Skeletal muscle cell (primary cell): Measurements from ENCODE around the gene ST3GAL6.
"Not testable (repeated sequence)": the region's sequence is repeated elsewhere in the genome, so short reads cannot be mapped to it uniquely, and the experiment has no call there.

Source experiments
- DNase-seq: peaks from one replicate; pipeline ENCODE4 v3.0.0-alpha.2; 2010; ENCODE audit warnings: low read depth
- H3K4me3 ChIP-seq: 2 replicates; pipeline ENCODE4 v1.5.1; 2011; ENCODE audit warnings: low read depth, mild to moderate bottlenecking, control low read depth, low read length, moderate library complexity

The ST3GAL6 gene

GRCh38 chr3:98824256-98824655, 61.1 kb downstream of the ST3GAL6 start:
- H3K4me3 ChIP-seq = no peak overlapping the region
- DNase-seq = no peak

DNA sequence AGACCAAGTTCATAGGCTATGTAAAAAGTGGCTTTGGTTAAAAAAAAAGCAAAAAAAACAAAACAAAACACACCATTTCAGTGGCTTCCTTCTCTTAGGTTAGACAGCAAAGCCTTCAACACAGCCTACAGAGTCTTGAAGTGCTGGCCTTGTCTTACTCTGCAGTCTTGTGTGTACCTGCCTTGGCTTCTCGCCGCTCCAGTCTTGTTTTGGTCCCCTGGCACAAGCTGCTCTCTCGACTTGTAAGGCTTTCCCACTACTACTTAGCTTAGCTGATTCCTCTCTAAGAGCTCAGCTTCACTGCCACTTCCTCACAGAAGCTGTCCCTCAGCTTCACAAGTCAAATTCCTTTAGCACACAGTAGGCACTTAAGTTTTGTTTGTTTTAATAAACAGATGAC, 63.0 kb downstream of the ST3GAL6 start:
- DNase-seq = no peak
- no peak overlapping the region for H3K4me3 ChIP-seq

- no peak overlapping the region for H3K4me3 ChIP-seq
- no peak for DNase-seq
Measured at GRCh38 chr3:98827221-98827920, 64.2 kb downstream of the ST3GAL6 start.

DNA sequence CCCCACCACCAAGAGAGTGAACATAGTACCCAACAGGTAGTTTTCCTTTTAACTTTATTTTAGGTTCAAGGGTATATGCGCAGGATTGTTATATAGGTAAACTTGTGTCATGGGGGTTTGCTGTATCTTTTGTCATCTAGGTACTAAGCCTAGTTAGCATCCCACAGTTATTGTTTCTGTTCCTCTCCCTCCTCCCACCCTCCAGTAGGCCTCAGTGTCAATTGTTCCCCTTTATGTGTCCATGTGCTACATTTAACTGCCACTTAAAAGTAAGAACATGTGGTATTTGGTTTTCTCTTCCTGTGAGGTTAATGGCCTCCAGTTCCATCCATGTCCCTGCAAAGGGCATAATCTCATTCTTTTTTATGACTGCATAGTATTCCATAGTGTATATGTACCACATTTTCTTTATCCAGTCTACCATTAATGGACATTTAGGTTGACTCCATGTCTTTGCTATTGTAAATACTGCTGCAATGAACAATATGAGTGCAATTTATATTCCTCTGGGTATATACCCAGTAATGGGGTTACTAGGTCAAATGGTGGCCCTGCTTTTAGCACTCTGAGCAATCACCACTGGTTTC, 66.2 kb downstream of the ST3GAL6 start:
- DNase-seq = no peak
- no peak overlapping the region for H3K4me3 ChIP-seq

DNA sequence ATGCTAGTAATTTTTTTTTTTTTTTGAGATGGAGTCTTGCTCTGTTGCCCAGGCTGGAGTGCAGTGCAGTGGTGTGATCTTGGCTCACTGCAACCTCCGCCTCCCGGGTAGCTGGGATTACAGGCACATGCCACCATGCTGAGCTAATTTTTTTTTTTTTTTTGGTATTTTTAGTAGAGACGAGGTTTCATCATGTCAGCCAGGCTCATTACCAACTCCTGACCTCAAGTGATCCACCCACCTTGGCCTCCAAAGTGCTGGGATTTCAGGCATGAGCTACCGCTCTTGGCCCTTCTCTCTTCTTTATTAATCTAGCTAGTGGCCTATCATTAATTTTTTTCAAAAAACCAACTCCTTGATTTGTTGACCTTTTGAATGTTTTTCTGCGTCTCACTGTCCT, 67.9 kb downstream of the ST3GAL6 start:
- H3K4me3 ChIP-seq = not testable (repeated sequence)

GRCh38 chr3:98839846-98840245, 76.7 kb downstream of the ST3GAL6 start:
- DNase-seq = no peak

More for the DNA sequence above, 67.9 kb downstream of the ST3GAL6 start:
- DNase-seq = not testable (repeated sequence)

DNA sequence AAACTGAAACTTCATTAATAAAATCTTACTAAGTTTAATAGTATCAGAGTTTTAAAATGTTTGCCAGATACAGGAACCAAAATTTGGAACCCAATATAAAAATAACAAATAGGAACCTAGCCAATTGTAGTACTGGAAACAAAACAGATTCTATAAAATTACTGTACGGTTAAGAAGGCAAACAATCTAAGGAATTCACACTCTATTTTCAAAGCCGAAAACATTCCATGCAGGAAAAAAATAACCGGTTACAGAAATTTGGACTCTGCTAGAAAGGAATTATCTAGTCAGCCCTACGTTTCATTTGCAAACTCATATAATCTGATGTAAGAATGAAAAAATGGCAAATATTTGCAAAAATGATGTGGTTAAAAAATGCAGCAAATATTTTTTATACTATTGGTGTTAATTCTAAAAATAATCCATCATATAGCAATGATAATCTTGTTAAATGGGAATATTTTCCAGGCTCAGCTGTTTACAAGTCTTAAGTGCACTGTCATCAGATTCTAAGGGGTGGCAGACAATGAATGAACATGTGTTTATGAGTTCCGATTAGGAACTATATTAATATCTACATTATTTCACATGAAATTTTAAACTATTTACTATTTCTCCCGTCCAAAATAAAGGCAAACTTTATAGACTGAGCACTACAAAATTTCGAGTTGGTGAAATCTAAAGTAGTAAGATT, 80.3 kb downstream of the ST3GAL6 start:
- H3K4me3 ChIP-seq = no peak overlapping the region

More at GRCh38 chr3:98839846-98840245, 76.7 kb downstream of the ST3GAL6 start:
- no peak overlapping the region for H3K4me3 ChIP-seq

More for the DNA sequence above, 80.3 kb downstream of the ST3GAL6 start:
- DNase-seq = no peak
